ENCODE measurements around the gene COL25A1.

DNA sequence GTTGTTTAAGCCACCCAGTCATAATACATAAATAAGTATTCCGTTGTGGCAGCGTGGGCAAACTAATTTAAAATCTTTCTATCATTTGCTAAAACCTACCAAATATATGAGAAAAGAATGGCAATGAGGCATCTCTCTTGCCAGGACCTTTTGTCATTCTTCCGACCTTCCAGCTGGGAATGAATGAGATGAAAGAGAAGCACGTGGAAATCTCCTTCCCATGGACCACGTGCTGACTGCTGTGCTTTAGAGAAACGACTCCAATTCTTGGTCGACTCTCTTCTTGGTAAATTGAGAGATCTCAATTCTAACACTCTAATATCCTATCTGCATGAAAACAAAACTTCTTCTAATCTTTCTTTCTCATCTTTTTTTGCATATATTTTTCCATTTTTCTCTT is 116.5 kb downstream of the COL25A1 start:
- TF ChIP-seq, protein P1, sequence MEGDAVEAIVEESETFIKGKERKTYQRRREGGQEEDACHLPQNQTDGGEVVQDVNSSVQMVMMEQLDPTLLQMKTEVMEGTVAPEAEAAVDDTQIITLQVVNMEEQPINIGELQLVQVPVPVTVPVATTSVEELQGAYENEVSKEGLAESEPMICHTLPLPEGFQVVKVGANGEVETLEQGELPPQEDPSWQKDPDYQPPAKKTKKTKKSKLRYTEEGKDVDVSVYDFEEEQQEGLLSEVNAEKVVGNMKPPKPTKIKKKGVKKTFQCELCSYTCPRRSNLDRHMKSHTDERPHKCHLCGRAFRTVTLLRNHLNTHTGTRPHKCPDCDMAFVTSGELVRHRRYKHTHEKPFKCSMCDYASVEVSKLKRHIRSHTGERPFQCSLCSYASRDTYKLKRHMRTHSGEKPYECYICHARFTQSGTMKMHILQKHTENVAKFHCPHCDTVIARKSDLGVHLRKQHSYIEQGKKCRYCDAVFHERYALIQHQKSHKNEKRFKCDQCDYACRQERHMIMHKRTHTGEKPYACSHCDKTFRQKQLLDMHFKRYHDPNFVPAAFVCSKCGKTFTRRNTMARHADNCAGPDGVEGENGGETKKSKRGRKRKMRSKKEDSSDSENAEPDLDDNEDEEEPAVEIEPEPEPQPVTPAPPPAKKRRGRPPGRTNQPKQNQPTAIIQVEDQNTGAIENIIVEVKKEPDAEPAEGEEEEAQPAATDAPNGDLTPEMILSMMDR (IDR thresholded peaks at IDR 0.05; ENCODE audit: extremely low read depth in 1 of 2, insufficient read depth in 1 of 2, low read depth in 1 of 2, low read length in 2 of 2): no peak
- TF ChIP-seq FOS (IDR thresholded peaks at IDR 0.05; ENCODE audit: borderline replicate concordance, insufficient read depth, low read length): no peak
- TF ChIP-seq EZH2 (IDR thresholded peaks at IDR 0.05; ENCODE audit: borderline replicate concordance, low read depth, low read length, severe bottlenecking): no peak
- TF ChIP-seq POLR2AphosphoS5 (IDR thresholded peaks at IDR 0.05; ENCODE audit: insufficient read depth, low read depth, low read length): no peak
- TF ChIP-seq, protein P2, sequence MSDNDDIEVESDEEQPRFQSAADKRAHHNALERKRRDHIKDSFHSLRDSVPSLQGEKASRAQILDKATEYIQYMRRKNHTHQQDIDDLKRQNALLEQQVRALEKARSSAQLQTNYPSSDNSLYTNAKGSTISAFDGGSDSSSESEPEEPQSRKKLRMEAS (IDR thresholded peaks at IDR 0.05; ENCODE audit: insufficient read depth, insufficient read length): no peak
- no peak for TF ChIP-seq JUN (IDR thresholded peaks at IDR 0.05; ENCODE audit: borderline replicate concordance, insufficient read depth, insufficient read length, low read depth)
- TF ChIP-seq POLR2A (IDR thresholded peaks at IDR 0.05; ENCODE audit: low read depth, low read length): no peak
- no peak for TF ChIP-seq MYC (IDR thresholded peaks at IDR 0.05; ENCODE audit: low read depth, low read length)
- no peak for TF ChIP-seq GATA2 (IDR thresholded peaks at IDR 0.05; ENCODE audit: insufficient read depth, insufficient read length, low read depth, low read length)
